Keratinocyte (primary cell): ENCODE results near the gene ADPRS. TPM values are rescaled to one million over a fixed set of nuclear protein-coding genes. Genes with fewer than 3 reads are reported as not detected.

ENCODE experiments used
- DNase-seq: peaks from one replicate; pipeline ENCODE4 v3.0.0-alpha.2; 2011; ENCODE audit warnings: low read depth, missing footprints, low spot score
- FAIRE-seq: peaks from 2 replicates; lab custom pipeline; 2011; peaks lifted over from hg19 to GRCh38; lab: Jason Lieb, UNC
- H2AFZ ChIP-seq: 2 replicates; pipeline ENCODE4 v1.6.0; 2012; ENCODE audit warnings: low read length, control low read depth, inconsistent platforms; ENCODE audit not compliant: control insufficient read depth
- H3K27ac ChIP-seq: 2 replicates; pipeline ENCODE4 v1.5.1; 2011; ENCODE audit warnings: low read length; ENCODE audit not compliant: control insufficient read depth, insufficient read depth
- H3K27me3 ChIP-seq: 3 replicates; pipeline ENCODE4 v1.6.0; 2011; ENCODE audit warnings: low read length; ENCODE audit not compliant: control insufficient read depth, insufficient read depth; ENCODE audit errors: extremely low read depth
- H3K36me3 ChIP-seq, 2 experiments: 2 replicates in 1 of 2; 3 replicates in 1 of 2; pipeline ENCODE4 v1.5.1; 2011; ENCODE audit warnings: low read length in 2 of 2, mild to moderate bottlenecking in 1 of 2; ENCODE audit not compliant: control insufficient read depth in 2 of 2, insufficient read depth in 2 of 2; ENCODE audit errors: extremely low read depth in 1 of 2
- H3K4me1 ChIP-seq: 3 replicates; pipeline ENCODE4 v1.5.1; 2011; ENCODE audit warnings: low read length; ENCODE audit not compliant: control insufficient read depth, insufficient read depth; ENCODE audit errors: extremely low read depth
- H3K4me2 ChIP-seq: 3 replicates; pipeline ENCODE4 v1.6.0; 2011; ENCODE audit warnings: low read depth, low read length; ENCODE audit not compliant: control insufficient read depth, insufficient read depth; ENCODE audit errors: extremely low read depth
- H3K4me3 ChIP-seq, 3 experiments: fragments of 200-600 bp in 1 of 3; sonication (generic) in 1 of 3; 2 replicates in 2 of 3; 3 replicates in 1 of 3; pipeline ENCODE4 v1.5.1; 2011 to 2016; ENCODE audit warnings: low read length in 3 of 3, mild to moderate bottlenecking in 3 of 3, control low read depth in 2 of 3, inconsistent platforms in 1 of 3, low read depth in 1 of 3, mixed read lengths in 1 of 3, mixed run types in 1 of 3, moderate library complexity in 1 of 3; ENCODE audit not compliant: control insufficient read depth in 2 of 3, insufficient read depth in 2 of 3; ENCODE audit errors: extremely low read depth in 1 of 3
- H3K79me2 ChIP-seq: 2 replicates; pipeline ENCODE4 v1.6.0; 2012; ENCODE audit warnings: low read length; ENCODE audit not compliant: control insufficient read depth, insufficient read depth
- H3K9ac ChIP-seq: 3 replicates; pipeline ENCODE4 v1.6.0; 2011; ENCODE audit warnings: low read length; ENCODE audit not compliant: control insufficient read depth, insufficient read depth; ENCODE audit errors: extremely low read depth
- H3K9me1 ChIP-seq: 3 replicates; pipeline ENCODE4 v1.6.0; 2011; ENCODE audit warnings: low read length; ENCODE audit not compliant: control insufficient read depth, insufficient read depth; ENCODE audit errors: extremely low read depth
- H3K9me3 ChIP-seq: 2 replicates; pipeline ENCODE4 v1.5.1; 2012; ENCODE audit warnings: low read depth, low read length; ENCODE audit not compliant: control insufficient read depth
- H4K20me1 ChIP-seq: 3 replicates; pipeline ENCODE4 v1.6.0; 2011; ENCODE audit warnings: low read length; ENCODE audit not compliant: control insufficient read depth, insufficient read depth; ENCODE audit errors: extremely low read depth
- CTCF ChIP-seq, 3 experiments: IDR thresholded peaks in 1 of 3; conservative IDR thresholded peaks in 1 of 3; optimal IDR thresholded peaks in 1 of 3; 2 replicates in 2 of 3; 3 replicates in 1 of 3; pipeline versions ENCODE3 to v1.5.1; 2011; ENCODE audit warnings: low read length in 3 of 3, mild to moderate bottlenecking in 3 of 3, moderate library complexity in 2 of 3, control low read depth in 1 of 3, inconsistent platforms in 1 of 3; ENCODE audit not compliant: insufficient read depth in 2 of 3; ENCODE audit errors: extremely low read depth in 1 of 3
- EZH2 ChIP-seq: IDR thresholded peaks from one replicate; pipeline ENCODE4 v1.6.1; 2012; ENCODE audit warnings: inconsistent platforms, mild to moderate bottlenecking, low read length, moderate library complexity
- dilution Hi-C: fragments of 300-500 bp; cut with MboI; formaldehyde crosslinking; loops from one replicate; pipeline ENCODE4 v1.7.0; 2020; ENCODE audit warnings: low sequenced_read_pairs; ENCODE audit not compliant: extremely low pct_ligation_motif_present
- polyA plus RNA-seq, 5 experiments: library from polyadenylated mRNA; depleted of rRNA in 3 of 5; stranded (reverse) in 3 of 5; stranded (forward) in 1 of 5; unstranded in 1 of 5; fragments of >200 nt; gene quantifications; 1 replicate in 1 of 5; 2 replicates in 3 of 5; 3 replicates in 1 of 5; pipeline versions ENCODE4 v1.2.1 to v1.2.3, GENCODE V29; 2011 to 2012; ENCODE audit warnings: missing spikeins in 2 of 5, low read depth in 1 of 5, low replicate concordance in 1 of 5

ADPRS gene
- polyA plus RNA-seq, 1 donor (not counting 4 experiments of a cell fraction or from before 2014, with no cell fraction given) = 33.1 TPM

DNA sequence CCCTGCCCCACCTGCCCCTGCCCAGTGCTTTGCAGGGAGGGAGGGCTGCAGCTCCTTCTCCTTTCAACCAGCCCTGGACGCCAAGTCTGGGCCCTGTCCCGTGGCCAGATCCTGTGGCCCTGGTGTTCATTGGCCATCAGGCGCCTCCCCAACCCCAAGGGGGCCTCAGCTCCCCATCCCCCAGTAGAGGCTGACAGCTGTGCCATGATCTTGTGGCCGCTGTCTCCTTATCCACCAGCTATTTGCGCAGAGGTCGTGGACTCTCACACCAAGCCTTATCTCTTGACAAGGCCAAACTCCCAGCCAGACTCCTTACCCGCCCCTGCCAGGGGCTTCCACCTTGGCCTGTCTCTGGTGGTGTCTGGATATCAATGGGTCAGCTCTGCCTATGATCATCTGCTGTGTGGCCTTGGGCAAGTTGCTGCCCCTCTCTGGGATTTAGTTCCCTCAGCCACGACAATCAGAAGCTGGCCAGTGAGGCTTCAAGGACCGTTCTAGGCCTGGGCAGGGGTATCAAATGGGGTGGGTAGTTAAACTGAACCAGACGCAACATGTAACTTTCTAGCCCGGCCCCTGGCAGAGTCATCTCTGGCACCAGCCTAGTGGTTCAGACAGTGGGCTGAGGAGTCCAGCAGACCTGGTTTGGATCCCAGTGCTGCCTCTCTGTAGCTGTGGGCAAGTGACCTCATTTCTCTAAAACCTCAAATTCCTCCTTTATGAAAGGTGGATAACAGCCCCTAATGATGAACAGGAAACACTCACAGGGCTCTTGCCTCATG lies 39.6 kb downstream of the ADPRS start:
- DNase-seq = no peak
- Histone ChIP-seq H2AFZ (no peak overlapping the region), H3K27me3 (peaks cover 23% of the 10 kb centered on the region), H3K4me1 (peaks cover 11% of the 10 kb centered on the region), H3K9me1 (no peaks in the 10 kb centered on the region), H4K20me1 (no peaks in the 10 kb centered on the region), H3K36me3 (no peaks in the 10 kb centered on the region), H3K9me3 (no peaks in the 10 kb centered on the region), H3K4me3 (no peak overlapping the region), H3K9ac (no peak overlapping the region), H3K27ac (no peak overlapping the region), H3K79me2 (no peaks in the 10 kb centered on the region), H3K4me2 (no peak overlapping the region)
- FAIRE-seq = no peak
- dilution Hi-C loops = no loop called here
- TF ChIP-seq EZH2 (no peak), CTCF (optimal IDR thresholded peaks at IDR 0.05 in 1 of 3, IDR thresholded peaks at IDR 0.05 in 1 of 3, conservative IDR thresholded peaks at IDR 0.05 in 1 of 3; ENCODE audit: extremely low read depth in 1 of 3, insufficient read depth in 2 of 3, low read length in 3 of 3) (no peak)

GRCh38 chr1:36128905-36129206 lies 40.2 kb downstream of the ADPRS start:
- TF ChIP-seq EZH2 (no peak), CTCF (optimal IDR thresholded peaks at IDR 0.05 in 1 of 3, IDR thresholded peaks at IDR 0.05 in 1 of 3, conservative IDR thresholded peaks at IDR 0.05 in 1 of 3; ENCODE audit: extremely low read depth in 1 of 3, insufficient read depth in 2 of 3, low read length in 3 of 3) (no peak)
- Histone ChIP-seq H3K4me3 (no peak overlapping the region), H3K4me1 (peaks cover 17% of the 10 kb centered on the region), H3K4me2 (no peak overlapping the region), H3K27me3 (peaks cover 17% of the 10 kb centered on the region), H3K9ac (no peak overlapping the region), H3K9me3 (no peaks in the 10 kb centered on the region), H4K20me1 (no peaks in the 10 kb centered on the region), H2AFZ (no peak overlapping the region), H3K9me1 (no peaks in the 10 kb centered on the region), H3K36me3 (no peaks in the 10 kb centered on the region), H3K27ac (no peak overlapping the region), H3K79me2 (no peaks in the 10 kb centered on the region)
- FAIRE-seq (no peak), DNase-seq (no peak)
- dilution Hi-C loops = no loop called here
